GM19395 (cell line): ENCODE measurements around the gene ZNF823.
A peak's percentile ranks its signal among the peaks of the same experiment; 100 is the strongest.

Experiments used
- ATAC-seq: cut with Tn5 transposase; IDR thresholded peaks from one replicate; pipeline ENCODE4 v1.9.1; 2021; ENCODE audit warnings: mild to moderate bottlenecking, moderate library complexity; ENCODE audit not compliant: unreplicated experiment

Gene ZNF823

DNA sequence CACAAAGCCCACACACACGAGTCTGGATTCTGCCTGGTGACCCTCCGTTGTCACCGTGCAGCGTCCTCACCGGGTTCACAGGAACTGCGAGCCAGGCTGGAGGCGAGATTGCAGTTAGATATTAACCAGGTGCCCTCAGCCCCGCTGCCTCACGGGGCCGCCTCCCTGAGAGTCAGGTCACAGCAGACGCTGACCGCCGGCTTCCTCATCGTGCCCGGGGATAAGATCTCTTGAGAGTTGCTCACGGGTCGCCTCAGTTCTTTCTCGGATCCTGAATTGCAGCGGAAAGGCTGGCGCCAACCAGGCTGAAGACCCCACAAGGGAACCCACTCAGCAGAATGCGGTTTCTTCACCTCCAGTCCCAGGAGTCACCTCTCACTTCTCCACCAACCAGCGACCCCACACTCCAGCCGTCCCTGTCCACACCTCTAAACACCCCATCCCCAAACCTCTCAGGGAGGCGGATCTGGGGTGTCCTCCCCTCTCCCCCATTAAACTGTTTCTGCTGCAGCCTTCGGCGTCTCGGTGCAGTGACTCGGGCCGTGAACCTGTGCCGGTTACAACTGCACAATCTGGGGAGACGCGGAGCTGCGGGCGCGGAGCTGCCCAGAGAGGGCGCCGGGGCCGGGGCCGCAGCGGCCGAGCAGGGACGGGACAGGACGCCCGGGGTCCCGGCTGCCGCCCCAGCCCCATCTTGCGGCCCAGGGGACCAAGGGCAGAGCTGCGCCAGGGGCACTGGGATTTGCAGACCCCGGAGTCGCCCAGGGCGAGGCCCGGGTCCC, 591 bp downstream of the ZNF823 start:
- ATAC-seq: peak; percentile 46

DNA sequence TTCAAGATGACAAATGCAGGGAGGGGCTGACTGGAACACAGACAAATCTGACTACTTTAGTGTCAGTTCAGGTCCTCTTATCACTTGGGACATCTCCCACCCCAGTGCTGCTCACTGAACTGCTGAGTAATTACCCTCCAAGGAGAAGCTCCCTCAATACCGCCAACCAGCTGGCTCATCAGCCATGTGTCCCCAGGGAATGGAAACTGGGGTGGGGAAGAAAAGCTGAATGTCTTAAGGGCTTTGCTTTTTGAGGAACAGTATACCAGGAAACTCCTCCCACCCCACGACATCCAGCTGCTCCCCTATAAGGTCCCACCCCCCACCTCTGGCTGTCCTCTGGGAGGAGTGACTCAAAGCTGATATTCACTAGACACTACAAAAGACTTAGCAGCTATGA, 2.0 kb downstream of the ZNF823 start:
- no peak for ATAC-seq

- no peak for ATAC-seq
Measured at GRCh38 chr19:11735375-11735774, 3.4 kb downstream of the ZNF823 start.

DNA sequence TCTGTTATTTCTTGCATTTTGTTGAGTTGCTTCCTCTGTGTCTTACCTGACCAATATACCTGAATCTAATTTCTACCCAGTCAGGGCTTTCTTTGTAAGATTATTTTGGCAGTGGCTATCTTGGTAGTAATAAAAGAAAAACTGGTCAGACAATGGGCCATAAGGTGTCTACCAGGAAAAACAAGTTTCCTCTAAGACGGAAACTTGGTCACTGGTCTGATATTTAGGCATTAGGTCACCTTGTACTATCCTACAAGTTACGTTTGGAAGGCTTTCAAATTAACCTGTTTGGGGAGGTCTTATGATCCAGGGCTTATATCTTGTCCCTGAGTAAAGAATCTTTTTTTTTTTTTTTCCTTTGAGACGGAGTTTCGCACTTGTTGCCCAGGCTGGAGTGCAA, 9.2 kb downstream of the ZNF823 start:
- ATAC-seq: no peak

DNA sequence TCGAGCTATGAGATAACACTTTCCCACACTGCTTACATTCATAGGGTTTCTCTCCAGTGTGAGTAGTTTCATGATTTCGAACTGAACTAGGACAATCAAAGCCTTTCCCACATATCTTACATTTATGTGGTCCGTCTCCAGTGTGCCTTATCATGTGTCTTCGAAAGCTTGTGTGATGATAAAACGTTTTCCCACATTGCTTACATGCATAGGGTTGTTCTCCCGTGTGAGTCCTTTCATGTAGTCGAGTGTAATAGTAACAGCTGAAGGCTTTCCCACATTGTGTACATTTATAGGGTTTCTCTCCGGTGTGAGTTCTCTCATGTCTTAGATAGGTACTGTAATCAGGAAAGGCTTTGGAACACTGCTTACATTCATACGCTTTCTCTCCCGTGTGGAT, 16.3 kb downstream of the ZNF823 start:
- ATAC-seq: no peak

GRCh38 chr19:11721681-11722080, 17.1 kb downstream of the ZNF823 start:
- ATAC-seq: no peak

GRCh38 chr19:11710313-11710712, 28.4 kb downstream of the ZNF823 start:
- ATAC-seq: no peak

- no peak for ATAC-seq
Measured at GRCh38 chr19:11708457-11708856, 30.3 kb downstream of the ZNF823 start.

- no peak for ATAC-seq
Measured at GRCh38 chr19:11705474-11705873, 33.3 kb downstream of the ZNF823 start.

- ATAC-seq: no peak
Measured at GRCh38 chr19:11704626-11705025, 34.1 kb downstream of the ZNF823 start.

- ATAC-seq: no peak
Measured at GRCh38 chr19:11699931-11700794, 38.6 kb downstream of the ZNF823 start.

DNA sequence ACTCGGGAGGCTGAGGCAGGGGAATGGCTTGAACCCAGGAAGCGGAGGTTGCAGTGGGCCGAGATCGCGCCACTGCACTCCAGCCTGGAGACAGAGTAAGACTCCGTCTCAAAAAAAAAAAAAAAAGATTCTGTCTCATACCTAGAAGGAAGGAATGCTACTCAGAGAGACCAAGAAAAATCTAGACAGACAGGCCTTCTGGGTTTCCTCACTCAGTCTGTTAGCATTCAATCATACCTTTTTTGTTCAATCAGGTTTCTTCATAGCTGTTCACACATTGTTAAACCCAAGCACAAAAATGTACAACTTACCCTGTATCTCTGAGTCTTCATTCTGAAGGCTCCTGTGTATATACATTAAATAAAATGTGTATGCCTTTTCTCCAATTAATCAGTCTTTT, 40.5 kb downstream of the ZNF823 start:
- no peak for ATAC-seq

DNA sequence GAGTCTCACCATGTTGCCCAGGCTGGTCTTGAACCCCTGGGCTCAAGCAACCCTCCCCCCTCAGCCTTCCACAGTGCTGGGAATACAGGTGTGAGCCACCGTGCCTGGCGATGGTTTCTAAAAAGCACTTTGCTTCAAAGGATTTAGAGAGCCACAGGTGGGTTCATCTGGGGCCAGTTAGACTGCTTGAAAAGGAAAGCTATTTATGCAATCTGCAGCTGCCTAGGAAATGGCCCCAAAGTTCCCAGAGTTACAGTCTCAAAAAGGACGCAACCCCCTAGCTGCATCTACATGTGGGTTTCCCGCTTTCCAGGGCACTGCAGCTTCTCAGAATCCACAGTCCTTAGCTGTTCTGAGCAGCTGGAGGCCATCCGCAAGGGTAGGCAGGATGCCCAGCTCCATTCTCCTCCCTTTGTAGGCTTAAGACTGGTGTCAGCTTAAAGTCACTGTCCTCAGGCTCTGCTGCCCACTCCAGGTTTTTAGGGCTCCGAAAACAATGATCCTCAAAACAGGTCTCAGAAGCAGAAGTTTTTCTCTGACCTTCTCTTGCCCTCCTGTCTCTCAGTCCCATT, 41.4 kb downstream of the ZNF823 start:
- ATAC-seq: no peak

GRCh38 chr19:11694533-11695439, 44.0 kb downstream of the ZNF823 start:
- peak; percentile 82 for ATAC-seq

DNA sequence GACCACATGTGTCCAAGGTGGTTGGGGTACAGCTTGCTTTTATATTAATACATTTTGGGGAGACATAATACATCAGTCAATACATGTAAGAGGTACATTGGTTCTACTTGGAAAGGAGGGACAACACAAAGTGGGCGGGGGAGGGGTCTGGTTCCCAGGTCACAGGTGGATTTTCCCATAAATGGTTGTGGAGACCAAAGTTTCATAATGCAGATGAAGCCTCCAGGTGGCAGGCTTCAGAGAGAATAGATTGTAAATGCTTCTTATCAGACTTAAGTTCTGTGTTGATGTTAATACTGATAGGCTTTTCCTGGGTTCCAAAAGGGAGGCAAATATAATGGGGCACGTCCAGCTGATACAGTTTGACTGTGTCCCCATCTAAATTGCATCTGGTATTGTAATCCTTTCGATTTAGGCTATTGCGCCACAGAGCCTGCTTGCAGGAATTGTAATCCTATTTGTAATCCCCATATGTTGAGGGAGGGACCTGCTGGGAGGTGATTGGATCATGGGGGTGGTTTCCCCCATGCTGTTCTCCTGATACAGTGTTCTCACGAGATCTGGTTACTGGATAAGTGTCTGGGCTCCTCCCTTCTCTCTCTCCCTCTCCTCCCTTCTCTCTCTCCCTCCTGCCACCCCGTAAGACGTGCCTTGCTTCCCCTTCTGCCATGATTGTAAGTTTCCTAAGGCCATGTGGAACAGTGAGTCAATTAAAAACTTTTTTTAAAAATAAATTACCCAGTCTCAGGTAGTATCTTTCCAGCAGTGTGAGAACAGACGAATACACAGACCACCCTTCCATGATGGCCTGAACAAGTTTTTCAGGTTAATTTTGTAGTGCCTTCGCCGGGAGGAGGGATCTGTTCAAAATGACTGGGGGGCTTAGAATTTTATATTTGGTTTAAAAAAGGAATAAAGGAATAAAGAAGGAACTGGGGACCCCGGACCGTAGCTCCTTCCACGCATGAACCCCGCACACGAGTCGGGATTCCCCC, 44.9 kb downstream of the ZNF823 start:
- no peak for ATAC-seq

- no peak for ATAC-seq
Measured at GRCh38 chr19:11692127-11692790, 46.5 kb downstream of the ZNF823 start.

- ATAC-seq: no peak
Measured at GRCh38 chr19:11685676-11686650, 52.8 kb downstream of the ZNF823 start.
